Effector memory CD4-positive, alpha-beta T cell (primary cell): ENCODE data around the gene SRCIN1.

Source experiments
- DNase-seq, 3 donors: peaks; one replicate each; pipeline ENCODE4 v3.0.0-alpha.2; 2020
- H3K27ac ChIP-seq: 2 replicates; pipeline ENCODE4 v1.7.0; 2013; ENCODE audit warnings: mild to moderate bottlenecking, low read length, moderate library complexity; ENCODE audit not compliant: insufficient read depth, poor library complexity, severe bottlenecking
- H3K27me3 ChIP-seq: replicated peaks from 2 replicates; pipeline ENCODE4 v1.7.0; 2013; ENCODE audit warnings: mild to moderate bottlenecking, low read length; ENCODE audit not compliant: insufficient read depth, control insufficient read depth, poor library complexity, severe bottlenecking
- H3K36me3 ChIP-seq: 2 replicates; pipeline ENCODE4 v1.7.0; 2013; ENCODE audit warnings: mild to moderate bottlenecking, low read length, moderate library complexity; ENCODE audit not compliant: control insufficient read depth, insufficient read depth
- H3K4me1 ChIP-seq: 2 replicates; pipeline ENCODE4 v1.7.0; 2013; ENCODE audit warnings: low read length, mild to moderate bottlenecking; ENCODE audit not compliant: control insufficient read depth, insufficient read depth, poor library complexity, severe bottlenecking
- H3K4me3 ChIP-seq: 2 replicates; pipeline ENCODE4 v1.7.0; 2013; ENCODE audit warnings: low read length, low read depth, mild to moderate bottlenecking; ENCODE audit not compliant: insufficient read depth, poor library complexity, severe bottlenecking
- H3K9me3 ChIP-seq: 2 replicates; pipeline ENCODE4 v1.7.0; 2013; ENCODE audit warnings: mild to moderate bottlenecking, low read length, moderate library complexity; ENCODE audit not compliant: control insufficient read depth

The SRCIN1 gene

DNA sequence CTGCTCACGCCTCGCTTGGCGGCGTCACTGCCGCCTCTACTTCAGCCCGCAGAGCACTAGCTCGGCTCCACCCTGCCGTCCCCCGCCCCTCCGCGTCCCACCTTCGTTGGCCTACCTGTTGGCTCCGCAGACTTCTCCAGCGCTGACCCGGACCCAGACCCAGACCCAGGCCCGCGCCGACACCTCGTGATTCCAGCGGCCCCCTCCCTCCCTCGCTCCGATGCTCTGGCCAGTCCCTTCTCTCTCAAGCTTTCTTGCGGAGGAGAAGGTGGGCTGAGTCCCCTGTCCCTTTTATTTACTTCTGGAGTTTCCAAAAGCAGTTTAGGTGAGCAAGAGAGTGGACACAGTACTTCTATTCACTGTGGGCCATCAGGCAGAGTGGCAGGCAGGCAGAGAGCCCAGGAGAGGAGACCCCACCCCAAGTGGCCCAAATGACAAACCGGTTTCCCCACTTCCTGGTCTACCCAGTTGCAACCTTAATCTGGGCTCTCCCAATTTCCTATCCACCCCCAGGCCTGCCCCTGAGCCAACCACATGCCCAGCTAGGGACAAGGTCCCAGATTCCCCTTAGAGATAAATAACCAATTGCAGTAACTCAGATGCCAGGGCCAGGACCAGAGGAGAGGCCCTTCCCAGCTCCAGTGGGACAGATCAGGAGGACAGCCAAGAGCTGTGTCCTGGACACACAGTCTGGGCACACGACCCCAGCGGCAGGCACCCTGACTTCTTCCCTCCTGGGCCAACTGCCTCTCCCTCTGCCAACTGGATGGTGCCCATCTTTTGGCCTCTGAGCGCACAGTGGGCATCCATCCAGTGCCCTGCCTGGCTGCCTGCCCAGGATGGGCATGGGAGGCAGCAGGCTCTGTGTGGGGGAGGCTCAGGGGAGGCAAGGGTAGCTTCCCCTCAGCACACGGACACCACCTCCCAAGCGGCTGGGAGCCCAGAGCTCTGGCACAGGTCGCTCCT lies 1.2 kb upstream of the SRCIN1 start:
- Histone ChIP-seq H3K27me3 (peaks cover 55% of the 10 kb centered on the region), H3K9me3 (no peaks in the 10 kb centered on the region), H3K4me3 (peak overlapping the region; percentile 62), H3K4me1 (peaks cover 17% of the 10 kb centered on the region), H3K27ac (no peak overlapping the region), H3K36me3 (no peaks in the 10 kb centered on the region)
- no peak for DNase-seq

GRCh38 chr17:38605411-38605840 lies 326 bp downstream of the SRCIN1 start:
- Histone ChIP-seq H3K36me3 (no peaks in the 10 kb centered on the region), H3K27ac (no peak overlapping the region), H3K9me3 (no peaks in the 10 kb centered on the region), H3K4me3 (peak overlapping the region; percentile 45), H3K27me3 (peaks cover 50% of the 10 kb centered on the region), H3K4me1 (peaks cover 17% of the 10 kb centered on the region)
- DNase-seq: no peak

GRCh38 chr17:38604479-38605403 lies 1.0 kb downstream of the SRCIN1 start:
- peak overlapping the region; percentile 45 for H3K4me3 ChIP-seq
- H3K9me3 ChIP-seq: no peaks in the 10 kb centered on the region
- no peak overlapping the region for H3K27ac ChIP-seq
- H3K27me3 ChIP-seq: peaks cover 47% of the 10 kb centered on the region
- H3K4me1 ChIP-seq: peaks cover 17% of the 10 kb centered on the region
- no peak for DNase-seq
- no peaks in the 10 kb centered on the region for H3K36me3 ChIP-seq

DNA sequence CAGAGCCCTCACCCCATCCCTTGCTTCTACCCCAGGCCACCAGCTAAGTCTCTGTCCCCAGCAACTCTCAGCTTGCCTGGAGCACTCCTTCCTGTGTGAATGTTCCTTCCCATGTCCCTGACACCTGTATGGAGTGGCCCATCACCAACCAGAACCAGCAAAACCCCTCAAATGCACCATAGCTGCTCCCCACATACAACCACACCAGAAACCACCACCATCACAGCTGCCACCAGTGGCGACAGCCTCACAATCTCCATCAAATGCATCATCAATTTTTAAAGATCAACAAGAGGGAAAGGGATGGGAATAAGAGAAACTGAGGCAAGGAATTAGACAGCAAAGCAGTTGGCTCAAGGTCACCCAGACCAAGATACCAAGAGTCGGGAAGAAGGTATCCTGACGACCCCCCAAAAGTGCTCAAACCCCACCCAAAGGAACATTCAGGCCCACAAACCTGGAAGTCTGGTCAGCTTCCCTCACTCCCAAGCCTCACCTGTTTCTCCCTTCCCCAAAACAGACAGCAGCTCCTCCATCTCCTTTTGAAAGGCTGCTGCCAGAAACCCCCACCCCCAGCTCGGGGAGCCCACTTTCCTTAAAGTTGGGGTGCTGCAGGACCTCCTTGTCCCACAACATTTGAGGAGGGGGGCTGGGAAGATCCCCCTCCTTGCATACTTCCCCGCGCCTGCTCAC lies 1.8 kb downstream of the SRCIN1 start:
- Histone ChIP-seq H3K4me1 (peaks cover 17% of the 10 kb centered on the region), H3K27ac (no peak overlapping the region)
- no peak for DNase-seq

DNA sequence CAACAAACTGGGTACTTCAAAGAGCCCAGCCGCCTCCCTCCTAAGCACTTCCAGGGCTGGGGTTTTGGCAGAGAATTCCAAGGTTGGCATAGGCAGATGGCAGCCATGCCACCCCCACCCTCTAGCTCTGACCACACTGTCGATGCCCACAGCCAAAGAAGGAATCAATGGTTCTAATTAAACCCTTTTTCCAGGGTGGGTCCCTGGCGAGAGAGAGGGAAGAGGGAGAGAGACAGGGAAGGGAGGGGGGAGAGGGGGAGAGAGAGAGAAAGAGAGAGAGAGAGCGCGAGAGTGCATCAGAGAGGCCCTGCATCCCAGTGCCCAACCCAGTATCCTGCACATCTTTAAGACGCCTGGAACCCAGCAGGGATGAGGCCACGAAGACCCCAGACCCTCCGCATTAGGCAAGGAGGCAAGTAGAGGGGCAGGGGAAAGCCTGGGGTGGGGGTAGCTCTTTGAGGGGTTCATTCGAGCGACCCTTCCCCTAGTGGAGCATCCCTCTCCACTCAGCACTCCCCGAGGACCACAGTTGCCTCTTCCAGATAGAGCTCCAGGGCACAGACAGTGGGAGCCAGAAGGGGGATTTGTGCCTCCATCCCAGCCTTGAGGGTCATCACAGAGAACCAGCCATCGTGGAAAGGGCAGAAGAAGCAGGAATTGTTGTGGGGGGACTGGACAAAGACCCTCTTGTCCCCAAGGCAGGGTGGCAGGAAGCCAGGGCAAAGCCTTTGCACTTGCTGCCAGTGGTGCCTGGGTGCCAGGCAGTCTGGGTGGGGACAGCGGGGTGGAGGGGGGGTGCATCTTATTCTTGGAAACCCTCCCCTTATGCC lies 2.6 kb downstream of the SRCIN1 start:
- Histone ChIP-seq H3K27me3 (peaks cover 32% of the 10 kb centered on the region), H3K4me3 (no peak overlapping the region), H3K9me3 (no peaks in the 10 kb centered on the region), H3K36me3 (no peaks in the 10 kb centered on the region), H3K4me1 (peaks cover 17% of the 10 kb centered on the region), H3K27ac (no peak overlapping the region)
- no peak for DNase-seq

More for the DNA sequence above, 1.8 kb downstream of the SRCIN1 start:
- no peaks in the 10 kb centered on the region for H3K9me3 ChIP-seq
- peaks cover 39% of the 10 kb centered on the region for H3K27me3 ChIP-seq
- no peaks in the 10 kb centered on the region for H3K36me3 ChIP-seq
- no peak overlapping the region for H3K4me3 ChIP-seq

DNA sequence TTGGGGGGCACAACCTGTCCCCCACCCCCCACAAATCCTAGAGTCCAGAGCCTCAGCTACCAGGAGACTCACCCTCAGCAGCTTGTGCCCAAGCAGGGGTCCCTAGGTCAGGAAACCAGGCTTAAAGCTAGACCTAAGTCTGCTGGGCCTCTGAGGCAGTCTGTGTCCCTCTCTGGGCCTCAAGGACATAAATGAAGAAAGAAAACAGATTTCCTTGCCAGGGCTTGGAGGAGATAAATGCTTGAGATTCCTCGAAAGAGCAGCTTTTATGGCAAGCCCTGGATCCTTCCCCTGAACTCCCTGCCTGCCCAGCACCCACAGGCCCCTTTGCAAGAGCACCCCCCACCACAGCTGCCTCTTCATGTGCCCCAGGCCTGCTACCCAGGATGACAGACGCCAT lies 3.3 kb downstream of the SRCIN1 start:
- Histone ChIP-seq H3K9me3 (no peaks in the 10 kb centered on the region), H3K27ac (no peak overlapping the region), H3K4me3 (no peak overlapping the region), H3K4me1 (peaks cover 17% of the 10 kb centered on the region), H3K36me3 (no peaks in the 10 kb centered on the region), H3K27me3 (peaks cover 30% of the 10 kb centered on the region)
- no peak for DNase-seq

- peaks cover 15% of the 10 kb centered on the region for H3K4me1 ChIP-seq
- H3K27ac ChIP-seq: no peak overlapping the region
- H3K27me3 ChIP-seq: peaks cover 25% of the 10 kb centered on the region
- no peak for DNase-seq
- H3K4me3 ChIP-seq: no peak overlapping the region
- no peaks in the 10 kb centered on the region for H3K36me3 ChIP-seq
- no peaks in the 10 kb centered on the region for H3K9me3 ChIP-seq
These were observed 4.0 kb downstream of the SRCIN1 start for GRCh38 chr17:38601539-38602351.

- no peak overlapping the region for H3K4me3 ChIP-seq
- H3K27me3 ChIP-seq: peaks cover 18% of the 10 kb centered on the region
- H3K4me1 ChIP-seq: peaks cover 7% of the 10 kb centered on the region
- no peak overlapping the region for H3K27ac ChIP-seq
- H3K9me3 ChIP-seq: no peaks in the 10 kb centered on the region
- no peaks in the 10 kb centered on the region for H3K36me3 ChIP-seq
- no peak for DNase-seq
These were observed 4.8 kb downstream of the SRCIN1 start for GRCh38 chr17:38600906-38601305.
